Neutrophil (primary cell): ENCODE results near the gene ZNF385C.
A peak's percentile ranks its signal among the peaks of the same experiment; 100 is the strongest.

ENCODE experiments used
- H3K27ac ChIP-seq: fragments of 200-600 bp; sonication (generic); 2 replicates; pipeline ENCODE4 v1.5.1; 2016; ENCODE audit warnings: mild to moderate bottlenecking, moderate library complexity
- H3K27me3 ChIP-seq: fragments of 200-600 bp; sonication (generic); 2 replicates; pipeline ENCODE4 v1.6.0; 2016; ENCODE audit warnings: mild to moderate bottlenecking
- H3K36me3 ChIP-seq: fragments of 200-600 bp; sonication (generic); 2 replicates; pipeline ENCODE4 v1.5.1; 2017
- H3K4me1 ChIP-seq, 2 experiments: fragments of 200-600 bp in 1 of 2; sonication (generic) in 1 of 2; 1 replicate in 1 of 2; 2 replicates in 1 of 2; pipeline versions ENCODE4 v1.5.1 to v1.6.1; 2013 to 2016; ENCODE audit warnings: low read depth in 1 of 2, low read length in 1 of 2, mild to moderate bottlenecking in 1 of 2, moderate library complexity in 1 of 2; ENCODE audit not compliant: control insufficient read depth in 1 of 2, insufficient read depth in 1 of 2
- H3K4me3 ChIP-seq, 2 experiments: fragments of 200-600 bp in 1 of 2; sonication (generic) in 1 of 2; 1 replicate in 1 of 2; 2 replicates in 1 of 2; pipeline ENCODE4 v1.5.1; 2013 to 2016; ENCODE audit warnings: low read depth in 1 of 2, low read length in 1 of 2, mild to moderate bottlenecking in 1 of 2, moderate library complexity in 1 of 2
- H3K9me3 ChIP-seq: fragments of 200-600 bp; sonication (generic); 2 replicates; pipeline ENCODE4 v1.5.1; 2016
- TF ChIP-seq, protein P1 (sequence below): fragments of 200-600 bp; sonication (generic); IDR thresholded peaks from 2 replicates; pipeline ENCODE4 v1.5.1; 2016; ENCODE audit warnings: antibody characterized with exemption

Gene ZNF385C

GRCh38 chr17:42002792-42003301 lies 95.4 kb downstream of the ZNF385C start:
- Histone ChIP-seq H3K36me3 (peaks cover 30% of the 10 kb centered on the region), H3K27me3 (no peaks in the 10 kb centered on the region), H3K27ac (peak overlapping the region; percentile 55), H3K4me3 (no peak overlapping the region), H3K9me3 (no peaks in the 10 kb centered on the region), H3K4me1 (peaks cover 29 to 37% of the 10 kb centered on the region in 2 experiments)
- TF ChIP-seq, protein P1, sequence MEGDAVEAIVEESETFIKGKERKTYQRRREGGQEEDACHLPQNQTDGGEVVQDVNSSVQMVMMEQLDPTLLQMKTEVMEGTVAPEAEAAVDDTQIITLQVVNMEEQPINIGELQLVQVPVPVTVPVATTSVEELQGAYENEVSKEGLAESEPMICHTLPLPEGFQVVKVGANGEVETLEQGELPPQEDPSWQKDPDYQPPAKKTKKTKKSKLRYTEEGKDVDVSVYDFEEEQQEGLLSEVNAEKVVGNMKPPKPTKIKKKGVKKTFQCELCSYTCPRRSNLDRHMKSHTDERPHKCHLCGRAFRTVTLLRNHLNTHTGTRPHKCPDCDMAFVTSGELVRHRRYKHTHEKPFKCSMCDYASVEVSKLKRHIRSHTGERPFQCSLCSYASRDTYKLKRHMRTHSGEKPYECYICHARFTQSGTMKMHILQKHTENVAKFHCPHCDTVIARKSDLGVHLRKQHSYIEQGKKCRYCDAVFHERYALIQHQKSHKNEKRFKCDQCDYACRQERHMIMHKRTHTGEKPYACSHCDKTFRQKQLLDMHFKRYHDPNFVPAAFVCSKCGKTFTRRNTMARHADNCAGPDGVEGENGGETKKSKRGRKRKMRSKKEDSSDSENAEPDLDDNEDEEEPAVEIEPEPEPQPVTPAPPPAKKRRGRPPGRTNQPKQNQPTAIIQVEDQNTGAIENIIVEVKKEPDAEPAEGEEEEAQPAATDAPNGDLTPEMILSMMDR = no peak

- Histone ChIP-seq H3K36me3 (peaks cover 36% of the 10 kb centered on the region), H3K27ac (peak overlapping the region; percentile 55), H3K27me3 (no peaks in the 10 kb centered on the region), H3K4me1 (peaks cover 29 to 37% of the 10 kb centered on the region in 2 experiments), H3K4me3 (no peak overlapping the region), H3K9me3 (no peaks in the 10 kb centered on the region)
- TF ChIP-seq, protein P1 = no peak
Observed at GRCh38 chr17:42002175-42002791, 96.0 kb downstream of the ZNF385C start.

- Histone ChIP-seq H3K27ac (peak overlapping the region; percentile 55), H3K27me3 (no peaks in the 10 kb centered on the region), H3K9me3 (no peaks in the 10 kb centered on the region), H3K4me3 (no peak overlapping the region), H3K36me3 (peaks cover 42% of the 10 kb centered on the region), H3K4me1 (peaks cover 29 to 37% of the 10 kb centered on the region in 2 experiments)
- TF ChIP-seq, protein P1 = no peak
Observed at GRCh38 chr17:42001729-42002128, 96.5 kb downstream of the ZNF385C start.

DNA sequence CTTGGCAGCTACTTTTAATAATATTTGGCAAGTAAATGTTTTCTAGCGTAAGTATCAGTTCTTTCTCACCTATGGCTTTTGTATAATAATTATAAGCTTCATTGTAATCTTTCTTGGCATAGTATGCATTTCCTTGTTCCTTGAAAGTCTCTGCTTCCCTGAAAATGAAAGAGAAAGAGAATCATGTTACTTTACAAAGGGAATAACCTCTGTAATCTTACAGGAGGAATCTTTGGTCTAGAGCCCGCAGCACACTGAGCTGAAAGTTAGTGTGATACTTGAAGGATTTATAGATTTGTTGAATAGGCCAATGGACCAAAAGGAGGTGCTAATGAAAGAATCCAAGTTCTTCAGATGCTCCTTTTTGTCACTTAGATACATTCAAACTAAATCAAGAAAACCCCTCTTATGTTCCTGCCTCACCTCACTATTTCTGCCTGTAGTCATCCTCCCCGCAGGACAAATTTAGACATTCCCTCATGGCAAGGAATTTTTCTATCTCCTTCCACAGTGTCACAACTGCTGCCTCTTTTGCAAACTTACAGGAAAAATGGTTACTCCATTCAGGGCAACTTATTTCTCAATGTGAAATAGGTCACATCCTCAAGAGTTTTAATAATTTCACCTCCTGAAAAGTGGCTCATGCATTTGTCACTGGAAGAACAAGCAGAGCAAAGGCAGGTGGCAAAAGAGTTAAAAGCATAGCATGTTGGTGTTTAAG lies 97.7 kb downstream of the ZNF385C start:
- Histone ChIP-seq H3K4me1 (peaks cover 29 to 37% of the 10 kb centered on the region in 2 experiments), H3K36me3 (peaks cover 53% of the 10 kb centered on the region), H3K4me3 (no peak overlapping the region), H3K27me3 (no peaks in the 10 kb centered on the region), H3K9me3 (no peaks in the 10 kb centered on the region), H3K27ac (peak overlapping the region; percentile 55)
- TF ChIP-seq, protein P1 = no peak

DNA sequence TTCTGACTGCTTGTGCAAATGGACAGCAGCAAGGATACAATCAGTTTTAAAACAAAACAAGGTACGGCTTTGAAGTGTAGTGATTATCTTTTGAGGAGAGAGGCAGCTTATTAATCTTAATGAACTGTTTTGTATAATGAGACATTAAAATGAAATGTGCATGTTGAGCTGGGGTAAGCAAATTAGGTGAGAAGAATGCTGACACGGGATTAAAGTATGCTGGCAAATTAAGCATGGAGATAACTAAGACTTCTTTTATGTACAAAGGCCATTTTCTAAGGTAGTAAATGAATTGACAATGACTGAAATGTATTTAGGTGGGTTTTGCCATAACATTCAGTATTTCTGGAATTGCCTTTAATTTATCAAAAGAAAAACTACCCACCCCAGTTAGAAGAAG lies 99.8 kb downstream of the ZNF385C start:
- Histone ChIP-seq H3K27ac (no peak overlapping the region), H3K36me3 (peaks cover 74% of the 10 kb centered on the region), H3K27me3 (no peaks in the 10 kb centered on the region), H3K4me1 (peaks cover 29 to 32% of the 10 kb centered on the region in 2 experiments), H3K9me3 (no peaks in the 10 kb centered on the region), H3K4me3 (no peak overlapping the region)
- TF ChIP-seq, protein P1 = no peak
